Inferior parietal cortex (tissue), 1 donor: ENCODE results near the gene GDF11.

Source experiments
- DNase-seq: peaks from one replicate; pipeline ENCODE4 v3.0.0-alpha.2; 2016; ENCODE audit errors: extremely low spot score

The GDF11 gene

GRCh38 chr12:55795950-55796349 is 53.0 kb downstream of the GDF11 start:
- no peak for DNase-seq

GRCh38 chr12:55797068-55797467 is 54.1 kb downstream of the GDF11 start:
- DNase-seq, result peak; percentile 63

GRCh38 chr12:55797550-55797949 is 54.6 kb downstream of the GDF11 start:
- no peak for DNase-seq
